HG03108 (cell line): Measurements from ENCODE around the gene ATF7.
"Not testable (repeated sequence)": the region's sequence is repeated elsewhere in the genome, so short reads cannot be mapped to it uniquely, and the experiment has no call there.

Experiments
- ATAC-seq: cut with Tn5 transposase; IDR thresholded peaks from one replicate; pipeline ENCODE4 v1.9.1; 2021; ENCODE audit warnings: moderate library complexity; ENCODE audit not compliant: unreplicated experiment

Gene ATF7

GRCh38 chr12:53599579-53599978 lies 26.6 kb downstream of the ATF7 start:
- ATAC-seq: no peak

DNA sequence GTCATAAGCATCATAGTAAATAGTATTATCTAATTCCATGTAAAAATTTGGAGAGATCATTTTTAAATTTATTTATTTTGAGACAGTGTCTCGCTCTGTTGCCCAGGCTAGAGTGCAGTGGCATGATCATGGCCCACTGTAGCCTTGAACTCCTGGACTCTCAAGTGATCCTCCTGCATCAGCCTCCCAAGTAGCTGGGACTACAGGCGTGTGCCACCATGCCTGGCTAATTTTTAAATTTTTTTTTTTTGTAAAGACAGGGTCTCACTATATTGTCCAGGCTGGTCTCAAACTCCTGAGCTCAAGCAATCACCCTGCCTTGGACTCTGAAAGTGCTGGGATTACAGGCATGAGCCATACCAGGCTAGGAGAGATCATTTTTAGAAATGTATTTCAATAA lies 27.2 kb downstream of the ATF7 start:
- not testable (repeated sequence) for ATAC-seq

- no peak for ATAC-seq
Measured at GRCh38 chr12:53596920-53597363, 29.2 kb downstream of the ATF7 start.

GRCh38 chr12:53594897-53595615 lies 31.1 kb downstream of the ATF7 start:
- ATAC-seq: no peak

GRCh38 chr12:53593707-53594106 lies 32.5 kb downstream of the ATF7 start:
- no peak for ATAC-seq

DNA sequence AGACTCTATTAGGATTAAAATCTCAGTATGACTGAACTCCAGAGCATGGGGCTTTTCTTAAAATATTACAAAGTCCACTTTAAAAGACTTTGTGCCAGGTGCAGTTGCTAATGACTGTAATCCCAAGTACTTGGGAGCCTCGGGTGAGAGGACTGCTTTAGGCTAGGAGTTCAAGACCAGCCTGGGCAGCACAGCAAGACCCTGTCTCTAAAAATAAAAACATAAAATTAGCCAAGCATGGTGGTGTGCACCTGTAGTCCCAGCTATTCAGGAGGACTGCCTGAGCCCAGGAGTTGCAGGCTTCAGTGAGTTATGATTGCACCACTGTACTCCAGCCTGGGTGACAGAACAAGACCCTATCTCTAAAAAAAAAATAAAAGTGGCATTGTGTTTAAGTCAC lies 33.2 kb downstream of the ATF7 start:
- ATAC-seq: no peak

- no peak for ATAC-seq
Measured at GRCh38 chr12:53592426-53592825, 33.8 kb downstream of the ATF7 start.

DNA sequence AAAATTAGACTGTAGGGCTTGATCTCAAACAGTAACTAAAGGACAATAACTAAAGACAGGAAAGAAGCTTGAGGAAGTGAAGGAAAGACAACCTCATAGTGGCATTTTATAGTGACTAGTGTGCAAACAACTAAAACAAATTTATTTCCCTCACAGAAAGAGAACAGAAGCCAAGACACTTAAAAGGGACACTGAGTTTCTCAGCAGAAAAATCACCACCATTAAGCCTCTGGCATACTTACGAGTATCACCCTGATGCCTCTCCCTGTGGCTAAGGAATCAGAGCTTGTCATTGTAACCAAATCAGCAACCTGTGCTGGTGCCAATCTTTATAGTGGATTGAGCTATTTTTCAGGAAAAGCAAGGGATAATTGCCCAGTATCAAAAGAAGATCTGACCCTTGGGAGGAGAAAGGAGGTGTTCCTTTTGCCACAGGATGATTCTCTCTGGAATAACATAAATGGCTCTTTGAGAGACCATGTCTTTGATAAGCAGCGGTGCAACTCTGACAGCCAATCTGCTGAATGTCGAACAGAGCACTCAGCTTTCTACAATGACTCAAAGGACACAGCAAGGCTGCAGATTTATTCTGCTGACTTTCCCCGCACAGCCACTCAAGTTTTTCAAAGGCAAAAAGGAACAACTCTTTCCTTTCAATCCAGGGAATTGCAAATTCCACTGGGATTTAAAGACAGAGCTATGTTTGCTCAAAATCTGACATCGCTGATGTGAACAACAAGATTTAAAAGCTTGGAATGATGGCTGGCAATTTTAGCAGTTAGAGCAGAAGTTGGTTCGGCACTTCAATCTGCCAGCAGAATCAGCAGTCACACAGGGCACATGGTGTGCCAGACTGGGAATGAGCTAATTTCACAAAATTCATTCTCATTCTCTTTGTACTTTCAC lies 34.6 kb downstream of the ATF7 start:
- ATAC-seq: no peak

- no peak for ATAC-seq
Measured at GRCh38 chr12:53590652-53591051, 35.5 kb downstream of the ATF7 start.

- ATAC-seq: no peak
Measured at GRCh38 chr12:53589915-53590314, 36.3 kb downstream of the ATF7 start.

- ATAC-seq: no peak
Measured at GRCh38 chr12:53589423-53589822, 36.8 kb downstream of the ATF7 start.

DNA sequence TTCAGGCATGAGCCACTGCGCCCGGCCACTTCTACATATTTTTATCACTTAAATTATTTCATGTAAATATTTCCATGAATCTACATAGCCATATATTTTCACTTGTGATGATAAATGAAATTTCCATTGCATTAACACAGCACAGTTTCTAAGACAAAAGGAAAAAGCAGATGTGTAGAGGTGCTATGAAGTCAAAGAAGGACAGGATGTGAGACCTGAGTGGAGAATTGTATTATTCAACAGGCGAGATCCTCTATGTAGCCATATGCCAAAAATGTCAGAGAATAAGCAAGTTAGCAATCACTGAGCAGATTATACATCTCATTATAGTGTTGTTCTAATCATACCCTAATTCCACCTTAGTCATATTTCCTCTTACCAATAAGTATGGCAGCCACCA lies 38.1 kb downstream of the ATF7 start:
- no peak for ATAC-seq

- no peak for ATAC-seq
Measured at GRCh38 chr12:53586745-53587144, 39.4 kb downstream of the ATF7 start.

GRCh38 chr12:53585448-53586125 lies 40.6 kb downstream of the ATF7 start:
- peak; percentile 73 for ATAC-seq

DNA sequence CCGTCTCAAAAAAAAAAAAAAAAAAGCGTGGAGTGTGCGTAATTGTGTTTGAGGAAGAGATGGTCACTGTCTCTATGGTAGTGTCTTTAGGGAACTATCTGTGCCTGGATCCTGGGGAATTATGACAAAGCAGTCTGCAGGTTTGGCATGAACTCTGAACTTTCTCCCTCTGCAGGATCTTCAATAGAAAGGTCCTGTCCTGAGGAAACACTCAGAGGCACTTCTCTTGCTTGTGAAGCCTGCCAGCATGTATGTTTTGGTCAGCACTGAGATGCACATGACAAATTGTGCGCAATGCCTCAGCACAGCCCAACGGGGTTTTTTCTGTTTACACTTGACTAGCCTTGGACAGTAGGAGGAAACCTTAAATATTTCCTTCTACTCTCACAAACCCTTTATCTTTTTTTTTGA lies 46.6 kb downstream of the ATF7 start:
- peak; percentile 60 for ATAC-seq

DNA sequence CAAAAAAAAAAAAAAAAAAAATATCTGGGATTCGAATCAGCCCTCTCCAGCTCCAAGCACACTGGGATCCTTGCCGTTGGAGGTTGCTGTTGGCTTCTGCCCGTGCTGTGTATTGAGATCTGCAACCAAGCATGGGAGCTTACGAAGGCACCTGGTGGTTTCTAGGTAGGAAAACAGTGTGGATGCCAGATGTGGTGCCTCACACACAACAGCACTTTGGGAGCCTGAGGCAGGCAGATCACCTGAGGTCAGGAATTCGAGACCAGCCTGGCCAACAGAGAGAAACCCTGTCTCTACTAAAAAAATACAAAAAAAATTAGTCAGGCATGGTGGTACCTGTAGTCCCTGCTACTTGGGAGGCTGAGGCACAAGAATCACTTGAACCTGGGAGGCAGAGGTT lies 47.4 kb downstream of the ATF7 start:
- ATAC-seq: no peak

DNA sequence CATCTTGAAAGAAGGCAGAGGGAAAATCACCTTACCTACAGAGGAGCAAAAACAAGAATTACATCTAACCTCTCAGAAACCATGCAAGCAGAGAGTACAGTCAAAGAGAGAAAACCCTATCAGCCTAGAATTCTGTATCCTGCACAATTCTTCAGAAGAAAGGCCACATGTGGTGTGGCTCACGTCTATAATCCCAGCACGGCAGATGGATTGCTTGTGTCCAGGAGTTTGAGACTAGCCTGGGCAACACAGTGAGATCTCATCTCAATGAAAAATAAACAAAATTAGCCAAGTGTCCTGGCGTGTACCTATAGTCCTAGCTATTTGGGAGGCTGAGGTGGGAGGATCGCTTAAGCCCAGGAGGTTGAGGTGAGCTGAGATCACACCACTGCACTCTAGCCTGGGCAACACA lies 48.2 kb downstream of the ATF7 start:
- ATAC-seq: no peak

DNA sequence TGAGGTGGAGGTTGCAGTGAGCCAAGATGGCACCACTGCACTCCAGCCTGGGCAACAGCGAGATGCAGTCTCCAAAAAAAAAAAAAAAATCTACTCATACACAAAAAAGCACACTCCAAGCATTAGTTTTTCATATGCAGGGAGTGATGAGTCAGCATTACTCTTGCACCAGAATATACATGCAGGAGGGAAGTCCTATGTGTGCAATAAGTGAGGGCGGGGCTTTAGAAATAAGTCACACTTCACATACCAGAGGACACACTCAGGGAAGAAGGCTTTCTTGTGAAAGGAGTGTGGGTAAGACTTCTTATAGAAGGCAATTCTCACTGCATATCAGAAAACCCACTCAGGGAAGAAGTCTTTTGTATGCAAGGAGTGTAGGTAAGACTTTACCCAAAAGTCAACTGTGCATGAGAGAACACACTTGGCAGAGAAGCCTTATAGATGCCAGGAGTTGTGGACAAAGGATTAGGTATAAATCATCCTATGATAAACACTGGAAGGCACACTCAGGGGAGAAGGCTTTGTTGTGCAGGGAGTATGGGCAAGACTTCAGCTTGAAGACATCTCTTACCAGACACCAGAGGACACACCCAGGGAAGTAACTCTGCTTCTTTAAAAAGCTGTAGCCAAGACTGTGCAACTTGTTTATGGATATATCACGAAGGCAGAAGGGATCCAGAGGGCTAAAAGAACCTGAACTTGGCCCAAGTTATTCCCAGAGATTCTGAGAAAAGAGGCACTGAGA lies 50.5 kb downstream of the ATF7 start:
- ATAC-seq: no peak

DNA sequence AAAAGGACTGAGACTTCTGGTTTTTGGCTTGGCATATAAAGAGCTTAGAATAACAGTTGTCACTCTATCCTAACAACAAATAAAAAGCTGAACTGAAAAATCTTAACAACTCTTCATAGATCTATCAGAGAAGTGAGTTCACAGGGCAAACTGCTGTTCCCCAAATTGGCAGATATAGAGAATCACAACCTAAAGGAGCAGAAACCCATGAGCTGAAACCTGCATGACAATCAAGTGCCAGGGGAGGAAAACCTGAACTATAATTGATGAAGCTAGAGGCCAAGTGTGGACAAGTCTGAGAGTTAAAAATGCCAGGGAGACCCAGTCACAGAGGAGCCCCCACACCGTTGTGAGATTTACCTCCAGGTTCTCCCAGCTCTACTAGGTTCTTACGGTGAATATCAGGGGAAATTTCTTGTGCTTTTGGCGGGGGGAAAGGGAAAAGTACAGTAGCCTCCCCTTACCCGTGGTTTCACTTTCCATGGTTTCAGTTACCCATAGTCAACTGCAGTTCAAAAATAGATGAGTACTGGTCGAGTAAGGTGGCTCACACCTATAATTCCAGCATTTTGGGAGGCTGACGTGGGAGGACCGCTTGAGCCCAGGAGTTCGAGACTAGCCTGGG lies 53.9 kb downstream of the ATF7 start:
- ATAC-seq: no peak

- no peak for ATAC-seq
Measured at GRCh38 chr12:53571295-53571694, 54.9 kb downstream of the ATF7 start.
